HepG2 (cell line): Measurements from ENCODE around the gene MBNL3.

Source experiments
- BORCS8-MEF2B ChIP-seq: sonication (generic); formaldehyde crosslinking; IDR thresholded peaks from 2 replicates; pipeline ENCODE4 v1.8.0; 2022; ENCODE audit warnings: mild to moderate bottlenecking, missing genetic modification reagents
- ESRRA ChIP-seq: sonication (generic); formaldehyde crosslinking; IDR thresholded peaks from 2 replicates; pipeline ENCODE4 v1.5.1; 2020; ENCODE audit warnings: mild to moderate bottlenecking, low read depth, missing genetic modification reagents
- HDAC6 ChIP-seq: fragments of 200-600 bp; sonication (generic); IDR thresholded peaks from 2 replicates; pipeline ENCODE4 v1.7.0; 2017; ENCODE audit warnings: mild to moderate bottlenecking, antibody characterized with exemption, low read length, low read depth
- PLRG1 ChIP-seq: fragments of 450-650 bp; conservative IDR thresholded peaks from 2 replicates; pipeline ENCODE4 v1.6.1; 2016
- SALL2 ChIP-seq: sonication (generic); formaldehyde crosslinking; IDR thresholded peaks from 2 replicates; pipeline ENCODE4 v1.8.1; 2023; ENCODE audit warnings: mild to moderate bottlenecking, missing genetic modification reagents, inconsistent platforms
- SOX6 ChIP-seq, 2 experiments: fragments of 450-650 bp in 1 of 2; sonication (generic) in 1 of 2; formaldehyde crosslinking in 1 of 2; IDR thresholded peaks; 2 replicates each; pipeline versions ENCODE4 v1.4.0 to v1.6.1; 2017 to 2020; ENCODE audit warnings: antibody characterized with exemption in 1 of 2, mild to moderate bottlenecking in 1 of 2, missing genetic modification reagents in 1 of 2
- ZNF10 ChIP-seq: sonication (generic); formaldehyde crosslinking; IDR thresholded peaks from 2 replicates; pipeline ENCODE4 v1.4.0; 2020; ENCODE audit warnings: mild to moderate bottlenecking, low read depth, missing genetic modification reagents, borderline replicate concordance
- ZNF230 ChIP-seq: sonication (generic); formaldehyde crosslinking; IDR thresholded peaks from 2 replicates; pipeline ENCODE4 v1.4.0; 2020; ENCODE audit warnings: mild to moderate bottlenecking, missing genetic modification reagents
- ZNF530 ChIP-seq: sonication (generic); formaldehyde crosslinking; IDR thresholded peaks from 2 replicates; pipeline ENCODE4 v1.5.0; 2020; ENCODE audit warnings: low read depth, mild to moderate bottlenecking, missing genetic modification reagents
- ZNF713 ChIP-seq: sonication (generic); formaldehyde crosslinking; IDR thresholded peaks from 2 replicates; pipeline ENCODE4 v1.4.0; 2020; ENCODE audit warnings: mild to moderate bottlenecking, missing genetic modification reagents
- TF ChIP-seq, protein P1 (sequence below): sonication (generic); formaldehyde crosslinking; IDR thresholded peaks from 2 replicates; pipeline ENCODE4 v1.8.1; 2023; ENCODE audit warnings: missing genetic modification reagents, inconsistent platforms, borderline replicate concordance
- TF ChIP-seq, protein P2 (sequence below): sonication (generic); formaldehyde crosslinking; IDR thresholded peaks from 2 replicates; pipeline ENCODE4 v1.4.0; 2020; ENCODE audit warnings: missing genetic modification reagents
- TF ChIP-seq, protein P3 (sequence below): sonication (generic); formaldehyde crosslinking; IDR thresholded peaks from 2 replicates; pipeline ENCODE4 v1.5.0; 2020; ENCODE audit warnings: mild to moderate bottlenecking, missing genetic modification reagents, moderate library complexity
- TF ChIP-seq, protein P4 (sequence below), 2 experiments: sonication (generic) in 1 of 2; formaldehyde crosslinking in 1 of 2; IDR thresholded peaks; 2 replicates each; pipeline versions ENCODE4 v1.6.1 to v1.9.0; 2014 to 2022; ENCODE audit warnings: antibody characterized with exemption in 1 of 2, borderline replicate concordance in 1 of 2, inconsistent platforms in 1 of 2, low read depth in 1 of 2, missing genetic modification reagents in 1 of 2

DNA sequence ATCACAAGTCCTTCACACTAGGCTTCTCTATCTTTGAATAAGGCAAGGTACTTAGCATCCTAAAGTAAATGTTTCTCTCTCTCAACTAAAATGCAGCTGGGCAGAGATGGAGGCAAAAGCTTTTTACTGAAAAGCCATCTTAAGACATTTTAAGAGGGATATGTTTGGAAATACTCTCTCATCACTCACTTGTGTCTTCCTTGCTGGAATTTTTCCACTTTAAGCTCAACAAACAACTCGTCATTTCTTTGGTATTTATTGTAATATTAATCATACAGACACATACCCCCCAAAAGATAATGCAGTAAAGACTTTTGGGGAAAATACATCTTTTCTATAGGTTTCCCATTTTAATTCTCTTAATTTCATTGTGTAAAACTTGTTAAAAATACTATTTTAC, 16.4 kb downstream of the MBNL3 start:
- TF ChIP-seq, protein P1, sequence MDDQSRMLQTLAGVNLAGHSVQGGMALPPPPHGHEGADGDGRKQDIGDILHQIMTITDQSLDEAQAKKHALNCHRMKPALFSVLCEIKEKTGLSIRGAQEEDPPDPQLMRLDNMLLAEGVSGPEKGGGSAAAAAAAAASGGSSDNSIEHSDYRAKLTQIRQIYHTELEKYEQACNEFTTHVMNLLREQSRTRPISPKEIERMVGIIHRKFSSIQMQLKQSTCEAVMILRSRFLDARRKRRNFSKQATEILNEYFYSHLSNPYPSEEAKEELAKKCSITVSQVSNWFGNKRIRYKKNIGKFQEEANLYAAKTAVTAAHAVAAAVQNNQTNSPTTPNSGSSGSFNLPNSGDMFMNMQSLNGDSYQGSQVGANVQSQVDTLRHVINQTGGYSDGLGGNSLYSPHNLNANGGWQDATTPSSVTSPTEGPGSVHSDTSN (CRISPR knock-in tag) = no peak
- no peak for TF ChIP-seq ZNF230
- no peak for TF ChIP-seq ZNF10
- TF ChIP-seq ZNF530 = no peak
- no peak for TF ChIP-seq SALL2 (CRISPR knock-in tag)
- TF ChIP-seq BORCS8-MEF2B (CRISPR knock-in tag) = no peak
- TF ChIP-seq ESRRA (CRISPR knock-in tag) = no peak
- TF ChIP-seq, protein P2, sequence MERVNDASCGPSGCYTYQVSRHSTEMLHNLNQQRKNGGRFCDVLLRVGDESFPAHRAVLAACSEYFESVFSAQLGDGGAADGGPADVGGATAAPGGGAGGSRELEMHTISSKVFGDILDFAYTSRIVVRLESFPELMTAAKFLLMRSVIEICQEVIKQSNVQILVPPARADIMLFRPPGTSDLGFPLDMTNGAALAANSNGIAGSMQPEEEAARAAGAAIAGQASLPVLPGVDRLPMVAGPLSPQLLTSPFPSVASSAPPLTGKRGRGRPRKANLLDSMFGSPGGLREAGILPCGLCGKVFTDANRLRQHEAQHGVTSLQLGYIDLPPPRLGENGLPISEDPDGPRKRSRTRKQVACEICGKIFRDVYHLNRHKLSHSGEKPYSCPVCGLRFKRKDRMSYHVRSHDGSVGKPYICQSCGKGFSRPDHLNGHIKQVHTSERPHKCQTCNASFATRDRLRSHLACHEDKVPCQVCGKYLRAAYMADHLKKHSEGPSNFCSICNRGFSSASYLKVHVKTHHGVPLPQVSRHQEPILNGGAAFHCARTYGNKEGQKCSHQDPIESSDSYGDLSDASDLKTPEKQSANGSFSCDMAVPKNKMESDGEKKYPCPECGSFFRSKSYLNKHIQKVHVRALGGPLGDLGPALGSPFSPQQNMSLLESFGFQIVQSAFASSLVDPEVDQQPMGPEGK (CRISPR knock-in tag) = no peak
- TF ChIP-seq, protein P3, sequence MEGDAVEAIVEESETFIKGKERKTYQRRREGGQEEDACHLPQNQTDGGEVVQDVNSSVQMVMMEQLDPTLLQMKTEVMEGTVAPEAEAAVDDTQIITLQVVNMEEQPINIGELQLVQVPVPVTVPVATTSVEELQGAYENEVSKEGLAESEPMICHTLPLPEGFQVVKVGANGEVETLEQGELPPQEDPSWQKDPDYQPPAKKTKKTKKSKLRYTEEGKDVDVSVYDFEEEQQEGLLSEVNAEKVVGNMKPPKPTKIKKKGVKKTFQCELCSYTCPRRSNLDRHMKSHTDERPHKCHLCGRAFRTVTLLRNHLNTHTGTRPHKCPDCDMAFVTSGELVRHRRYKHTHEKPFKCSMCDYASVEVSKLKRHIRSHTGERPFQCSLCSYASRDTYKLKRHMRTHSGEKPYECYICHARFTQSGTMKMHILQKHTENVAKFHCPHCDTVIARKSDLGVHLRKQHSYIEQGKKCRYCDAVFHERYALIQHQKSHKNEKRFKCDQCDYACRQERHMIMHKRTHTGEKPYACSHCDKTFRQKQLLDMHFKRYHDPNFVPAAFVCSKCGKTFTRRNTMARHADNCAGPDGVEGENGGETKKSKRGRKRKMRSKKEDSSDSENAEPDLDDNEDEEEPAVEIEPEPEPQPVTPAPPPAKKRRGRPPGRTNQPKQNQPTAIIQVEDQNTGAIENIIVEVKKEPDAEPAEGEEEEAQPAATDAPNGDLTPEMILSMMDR (CRISPR knock-in tag) = no peak
- TF ChIP-seq PLRG1 = no peak
- no peak for TF ChIP-seq ZNF713 (CRISPR knock-in tag)
- TF ChIP-seq, protein P4, sequence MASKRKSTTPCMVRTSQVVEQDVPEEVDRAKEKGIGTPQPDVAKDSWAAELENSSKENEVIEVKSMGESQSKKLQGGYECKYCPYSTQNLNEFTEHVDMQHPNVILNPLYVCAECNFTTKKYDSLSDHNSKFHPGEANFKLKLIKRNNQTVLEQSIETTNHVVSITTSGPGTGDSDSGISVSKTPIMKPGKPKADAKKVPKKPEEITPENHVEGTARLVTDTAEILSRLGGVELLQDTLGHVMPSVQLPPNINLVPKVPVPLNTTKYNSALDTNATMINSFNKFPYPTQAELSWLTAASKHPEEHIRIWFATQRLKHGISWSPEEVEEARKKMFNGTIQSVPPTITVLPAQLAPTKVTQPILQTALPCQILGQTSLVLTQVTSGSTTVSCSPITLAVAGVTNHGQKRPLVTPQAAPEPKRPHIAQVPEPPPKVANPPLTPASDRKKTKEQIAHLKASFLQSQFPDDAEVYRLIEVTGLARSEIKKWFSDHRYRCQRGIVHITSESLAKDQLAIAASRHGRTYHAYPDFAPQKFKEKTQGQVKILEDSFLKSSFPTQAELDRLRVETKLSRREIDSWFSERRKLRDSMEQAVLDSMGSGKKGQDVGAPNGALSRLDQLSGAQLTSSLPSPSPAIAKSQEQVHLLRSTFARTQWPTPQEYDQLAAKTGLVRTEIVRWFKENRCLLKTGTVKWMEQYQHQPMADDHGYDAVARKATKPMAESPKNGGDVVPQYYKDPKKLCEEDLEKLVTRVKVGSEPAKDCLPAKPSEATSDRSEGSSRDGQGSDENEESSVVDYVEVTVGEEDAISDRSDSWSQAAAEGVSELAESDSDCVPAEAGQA (IDR thresholded peaks at IDR 0.05; ENCODE audit: low read depth) = no peak
- TF ChIP-seq, protein P4 (CRISPR knock-in tag; IDR thresholded peaks at IDR 0.05; ENCODE audit: borderline replicate concordance) = no peak
- no peak for TF ChIP-seq HDAC6
- TF ChIP-seq SOX6 (IDR thresholded peaks at IDR 0.05) = no peak
- TF ChIP-seq SOX6 (CRISPR knock-in tag; IDR thresholded peaks at IDR 0.05) = no peak
